RWPE2 (cell line): ENCODE results near the gene IPO13.

ENCODE experiments used
- ATAC-seq: fragments of 200-7000 bp; cut with Tn5 transposase; 3 replicates; pipeline ENCODE4 v1.9.1; 2021; ENCODE audit warnings: low read depth
- DNase-seq: peaks from one replicate; pipeline ENCODE4 v3.0.0-alpha.2; 2020; ENCODE audit warnings: low spot score
- H3K27ac ChIP-seq: fragments of 450-650 bp; 2 replicates; pipeline ENCODE4 v1.5.1; 2017; ENCODE audit warnings: mild to moderate bottlenecking; ENCODE audit not compliant: poor library complexity, severe bottlenecking
- H3K27me3 ChIP-seq: fragments of 250-450 bp; sonication (Bioruptor Pico); 2 replicates; pipeline ENCODE4 v1.5.1; 2021; ENCODE audit warnings: mild to moderate bottlenecking, moderate library complexity; ENCODE audit not compliant: insufficient read depth, poor library complexity, severe bottlenecking
- H3K36me3 ChIP-seq: fragments of 250-450 bp; sonication (Bioruptor Pico); 2 replicates; pipeline ENCODE4 v1.5.1; 2020; ENCODE audit warnings: low read depth, mild to moderate bottlenecking, moderate library complexity
- H3K4me1 ChIP-seq: fragments of 250-450 bp; sonication (Bioruptor Pico); 2 replicates; pipeline ENCODE4 v1.5.1; 2021; ENCODE audit warnings: mild to moderate bottlenecking, moderate library complexity; ENCODE audit not compliant: insufficient read depth, poor library complexity, severe bottlenecking
- H3K4me3 ChIP-seq: fragments of 250-450 bp; sonication (Bioruptor Pico); 2 replicates; pipeline ENCODE4 v1.5.1; 2021; ENCODE audit warnings: mild to moderate bottlenecking, moderate library complexity; ENCODE audit not compliant: severe bottlenecking
- H3K9me3 ChIP-seq: fragments of 250-450 bp; sonication (Bioruptor Pico); 2 replicates; pipeline ENCODE4 v1.5.1; 2021; ENCODE audit warnings: mild to moderate bottlenecking, moderate library complexity; ENCODE audit not compliant: severe bottlenecking
- CTCF ChIP-seq: fragments of 450-650 bp; IDR thresholded peaks from one replicate; pipeline ENCODE4 v1.5.1; 2017; ENCODE audit warnings: mild to moderate bottlenecking, moderate library complexity; ENCODE audit not compliant: poor library complexity, severe bottlenecking

The IPO13 gene

GRCh38 chr1:43958351-43959255 lies 11.9 kb downstream of the IPO13 start:
- no peak for TF ChIP-seq CTCF
- ATAC-seq (no peak), DNase-seq (no peak)
- no peaks in the 10 kb centered on the region for H3K4me1 ChIP-seq
- H3K27me3 ChIP-seq, result no peaks in the 10 kb centered on the region
- no peak overlapping the region for H3K27ac ChIP-seq
- peaks cover 15% of the 10 kb centered on the region for H3K36me3 ChIP-seq
- H3K9me3 ChIP-seq, result no peaks in the 10 kb centered on the region
- H3K4me3 ChIP-seq, result no peak overlapping the region

GRCh38 chr1:43960798-43961197 lies 14.0 kb downstream of the IPO13 start:
- no peak for TF ChIP-seq CTCF
- Histone ChIP-seq H3K4me3 (no peak overlapping the region), H3K27me3 (no peaks in the 10 kb centered on the region), H3K9me3 (no peaks in the 10 kb centered on the region), H3K27ac (no peak overlapping the region), H3K4me1 (no peaks in the 10 kb centered on the region), H3K36me3 (peaks cover 15% of the 10 kb centered on the region)
- DNase-seq (no peak), ATAC-seq (no peak)

GRCh38 chr1:43961692-43962091 lies 14.9 kb downstream of the IPO13 start:
- no peak overlapping the region for H3K27ac ChIP-seq
- H3K4me3 ChIP-seq, result no peak overlapping the region
- TF ChIP-seq CTCF, result no peak
- peaks cover 15% of the 10 kb centered on the region for H3K36me3 ChIP-seq
- ATAC-seq (no peak), DNase-seq (no peak)
- H3K9me3 ChIP-seq, result no peaks in the 10 kb centered on the region
- no peaks in the 10 kb centered on the region for H3K4me1 ChIP-seq
- H3K27me3 ChIP-seq, result no peaks in the 10 kb centered on the region

- DNase-seq, result no peak
- H3K27me3 ChIP-seq, result no peaks in the 10 kb centered on the region
- ATAC-seq, result no peak
- no peaks in the 10 kb centered on the region for H3K9me3 ChIP-seq
- no peak overlapping the region for H3K27ac ChIP-seq
- no peaks in the 10 kb centered on the region for H3K4me1 ChIP-seq
- H3K36me3 ChIP-seq, result peaks cover 15% of the 10 kb centered on the region
- no peak overlapping the region for H3K4me3 ChIP-seq
- no peak for TF ChIP-seq CTCF
These were observed 15.6 kb downstream of the IPO13 start for GRCh38 chr1:43962324-43962723.

- no peak for TF ChIP-seq CTCF
- H3K27ac ChIP-seq, result no peak overlapping the region
- H3K9me3 ChIP-seq, result no peaks in the 10 kb centered on the region
- H3K4me3 ChIP-seq, result no peak overlapping the region
- no peak for ATAC-seq
- H3K36me3 ChIP-seq, result peaks cover 15% of the 10 kb centered on the region
- no peaks in the 10 kb centered on the region for H3K27me3 ChIP-seq
- no peaks in the 10 kb centered on the region for H3K4me1 ChIP-seq
- DNase-seq, result no peak
These were observed 16.3 kb downstream of the IPO13 start for GRCh38 chr1:43963006-43963405.
